ENCODE data around the gene HSD3B7.

Gene HSD3B7

DNA sequence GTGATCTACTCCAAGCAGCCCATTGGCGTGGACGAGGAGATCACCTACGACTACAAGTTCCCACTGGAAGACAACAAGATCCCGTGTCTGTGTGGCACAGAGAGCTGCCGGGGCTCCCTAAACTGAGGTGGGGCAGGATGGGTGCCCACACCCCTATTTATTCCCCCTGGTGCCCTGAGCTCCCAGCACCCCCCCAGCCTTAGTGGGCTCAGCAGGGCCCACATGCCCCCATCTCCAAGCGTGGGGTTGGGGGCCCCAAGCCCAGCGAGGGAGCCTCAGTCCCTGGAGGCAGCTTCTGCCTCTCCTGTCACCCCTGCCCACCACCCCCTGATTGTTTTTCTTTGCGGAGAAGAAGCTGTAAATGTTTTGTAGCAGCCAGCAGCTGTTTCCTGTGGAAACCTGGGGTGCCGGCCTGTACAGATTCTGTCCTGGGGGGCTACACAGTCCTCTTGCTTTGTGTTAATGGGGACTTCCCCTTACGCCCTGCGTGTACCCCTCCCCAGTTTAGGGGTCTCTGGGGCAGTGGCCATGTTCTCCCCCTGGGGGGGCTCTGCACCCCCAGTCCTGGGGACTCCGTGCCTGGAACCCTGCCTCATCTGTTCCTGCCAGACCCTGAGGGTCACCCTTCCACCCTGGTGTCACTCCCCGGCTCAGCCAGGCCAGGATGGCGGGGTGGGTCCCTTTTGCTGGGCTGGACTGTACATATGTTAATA, 953 bp upstream of the HSD3B7 start:
- no peak for DNase-seq

GRCh38 chr16:30985401-30986128, 558 bp downstream of the HSD3B7 start:
- no peak for DNase-seq

- DNase-seq, result no peak
Observed at GRCh38 chr16:30986129-30986991, 1.4 kb downstream of the HSD3B7 start.

GRCh38 chr16:30987581-30988190, 2.7 kb downstream of the HSD3B7 start:
- no peak for DNase-seq

- DNase-seq, result no peak
Observed at GRCh38 chr16:30989469-30990047, 4.6 kb downstream of the HSD3B7 start.

DNA sequence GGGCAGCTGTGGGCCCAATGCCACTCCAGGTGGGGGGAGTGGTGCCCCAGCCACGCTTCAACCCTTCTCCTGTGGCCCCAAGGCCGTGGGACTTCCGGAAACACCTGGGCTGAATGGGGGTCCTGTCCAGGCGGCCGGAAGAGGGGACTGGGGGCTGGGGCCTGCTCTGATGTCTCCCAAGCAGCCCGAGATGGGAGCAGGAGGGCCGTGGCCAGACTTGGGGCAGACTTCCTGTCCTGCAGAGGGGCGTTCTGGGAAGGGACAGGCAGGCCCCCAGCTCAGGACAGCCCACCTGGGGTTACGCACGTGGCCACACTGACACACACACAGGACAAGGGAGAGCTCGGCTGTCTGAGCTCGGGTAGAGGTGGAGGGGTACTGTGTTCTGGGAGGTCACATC, 5.1 kb downstream of the HSD3B7 start:
- no peak for DNase-seq

GRCh38 chr16:30991052-30991451, 6.0 kb downstream of the HSD3B7 start:
- no peak for DNase-seq

DNA sequence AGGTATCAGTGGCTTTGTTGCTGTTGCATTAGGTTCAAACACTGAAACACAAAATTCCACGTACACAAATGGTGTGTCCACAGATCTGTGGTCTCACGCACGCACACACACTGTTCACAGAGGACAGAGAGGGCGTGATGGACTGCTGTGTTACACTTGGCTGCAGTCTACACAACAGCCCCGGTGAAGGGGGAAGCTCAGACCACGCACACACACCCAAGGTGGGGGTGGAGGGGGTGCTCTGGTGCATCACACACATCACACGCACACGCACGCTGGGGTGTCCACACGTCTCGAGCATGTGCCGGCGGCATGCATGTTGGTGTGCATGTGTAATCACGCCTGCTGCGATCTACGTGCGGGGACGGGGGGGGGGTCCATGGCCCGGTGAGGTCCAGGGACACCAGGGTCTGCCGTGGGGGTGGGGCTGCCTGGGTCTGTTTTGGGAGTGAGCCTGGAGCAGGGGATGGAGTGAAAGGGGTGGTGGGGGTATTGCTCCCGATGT, 7.3 kb downstream of the HSD3B7 start:
- no peak for DNase-seq

GRCh38 chr16:30992931-30993816, 8.2 kb downstream of the HSD3B7 start:
- no peak for DNase-seq

- no peak for DNase-seq
Observed at GRCh38 chr16:30995927-30996323, 10.9 kb downstream of the HSD3B7 start.

DNA sequence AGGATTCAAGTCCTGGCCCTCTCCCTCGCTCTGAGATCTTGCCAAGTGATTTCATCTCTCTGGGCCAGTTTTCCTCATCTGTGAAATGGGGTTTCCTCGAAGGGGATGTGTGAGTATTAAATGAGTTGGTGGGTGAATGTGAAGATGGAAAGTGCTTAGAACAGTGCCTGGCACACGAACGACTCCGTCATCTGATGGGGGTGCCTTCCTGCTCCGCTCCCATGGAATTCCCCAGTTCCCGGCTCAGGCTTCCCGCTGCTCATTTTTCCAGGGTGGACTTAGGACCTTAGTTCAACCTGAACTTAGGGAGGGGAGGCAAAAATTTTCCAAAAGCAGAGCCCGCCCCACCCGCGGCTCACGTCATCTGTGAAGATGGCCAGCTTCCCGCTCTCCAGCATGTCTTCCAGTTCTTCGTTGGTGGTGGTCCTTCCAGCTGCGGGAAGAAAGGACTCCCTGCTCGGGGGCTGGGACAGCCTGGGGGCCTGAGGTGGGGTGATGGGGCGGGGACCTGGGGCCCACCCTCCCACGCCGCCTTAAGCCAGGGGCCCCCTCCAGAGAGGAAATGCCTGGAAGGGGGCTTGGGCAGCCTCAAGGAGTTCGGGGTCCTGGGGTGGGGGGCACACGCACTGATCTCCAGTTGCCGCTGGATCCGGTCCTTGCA, 11.4 kb downstream of the HSD3B7 start:
- DNase-seq, result no peak

DNA sequence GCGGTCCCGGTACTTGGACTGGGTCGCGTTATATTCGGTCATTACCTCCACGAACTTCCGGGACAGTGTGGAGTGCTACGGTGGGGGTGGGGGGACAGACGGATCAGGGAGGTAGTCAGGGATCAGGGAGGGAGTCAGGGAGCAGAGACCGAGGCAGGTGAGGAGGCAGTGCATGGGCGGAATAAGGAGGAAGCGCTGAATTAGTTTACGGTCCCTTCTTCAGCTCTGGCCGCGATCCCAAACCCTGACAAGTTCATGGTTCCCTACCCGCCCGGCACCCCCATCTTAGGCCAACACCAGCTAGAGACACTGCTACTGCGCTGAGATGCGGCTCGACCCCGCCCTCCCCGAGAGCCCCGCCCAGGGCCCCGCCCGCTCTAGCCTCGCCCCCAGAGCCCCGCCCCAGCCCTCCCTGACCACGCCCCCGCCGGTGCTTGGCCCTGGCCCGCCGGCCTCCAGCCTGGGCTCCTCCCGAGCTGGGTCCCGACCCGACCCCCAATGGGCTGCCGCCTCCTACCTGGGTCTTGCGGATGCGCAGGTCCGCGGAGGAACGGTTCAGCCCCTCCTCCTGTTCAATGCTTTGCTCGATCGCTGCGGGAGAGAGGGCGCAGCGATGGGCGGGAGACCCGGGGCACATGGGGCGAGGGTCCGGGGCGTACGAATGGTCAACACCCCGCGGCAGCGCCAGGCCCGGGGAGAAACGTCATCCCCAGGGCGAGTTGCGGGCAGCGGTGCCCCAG, 12.1 kb downstream of the HSD3B7 start:
- DNase-seq, result peak; percentile 91

GRCh38 chr16:30997725-30998711, 13.0 kb downstream of the HSD3B7 start:
- no peak for DNase-seq

GRCh38 chr16:30998852-30999761, 14.1 kb downstream of the HSD3B7 start:
- no peak for DNase-seq

DNA sequence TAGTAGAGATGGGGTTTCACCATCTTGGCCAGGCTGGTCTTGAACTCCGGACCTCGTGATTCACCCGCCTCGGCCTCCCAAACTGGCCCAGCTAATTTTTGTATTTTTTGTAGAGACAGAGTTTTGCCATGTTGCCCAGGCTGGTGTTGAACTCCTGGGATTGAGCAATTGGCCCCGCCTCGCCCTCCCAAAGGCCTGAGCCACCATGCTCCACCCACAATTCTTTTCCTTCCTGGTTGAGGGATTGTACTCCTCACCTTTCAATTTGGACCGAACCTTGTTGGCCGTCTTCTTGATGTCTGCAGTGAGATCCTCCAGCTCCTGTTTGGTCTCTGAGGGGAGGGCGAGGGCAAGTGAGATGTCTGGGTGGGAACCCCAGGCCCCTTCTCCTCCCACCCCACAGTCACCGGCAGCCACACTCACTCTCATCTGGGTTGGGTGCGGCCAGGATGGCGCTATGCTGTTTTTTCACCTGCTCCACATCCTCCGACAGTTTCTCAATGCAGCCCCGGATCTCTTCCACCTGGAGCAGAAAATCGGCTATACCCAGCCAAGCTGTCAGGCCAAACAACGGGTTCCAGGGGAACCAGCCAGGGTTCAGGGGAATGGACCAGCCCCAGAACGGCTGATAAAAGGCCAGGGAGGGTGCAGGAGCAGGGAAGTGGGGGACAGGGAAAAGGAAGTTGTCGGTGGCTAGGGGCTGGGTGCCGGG, 15.8 kb downstream of the HSD3B7 start:
- DNase-seq, result no peak

DNA sequence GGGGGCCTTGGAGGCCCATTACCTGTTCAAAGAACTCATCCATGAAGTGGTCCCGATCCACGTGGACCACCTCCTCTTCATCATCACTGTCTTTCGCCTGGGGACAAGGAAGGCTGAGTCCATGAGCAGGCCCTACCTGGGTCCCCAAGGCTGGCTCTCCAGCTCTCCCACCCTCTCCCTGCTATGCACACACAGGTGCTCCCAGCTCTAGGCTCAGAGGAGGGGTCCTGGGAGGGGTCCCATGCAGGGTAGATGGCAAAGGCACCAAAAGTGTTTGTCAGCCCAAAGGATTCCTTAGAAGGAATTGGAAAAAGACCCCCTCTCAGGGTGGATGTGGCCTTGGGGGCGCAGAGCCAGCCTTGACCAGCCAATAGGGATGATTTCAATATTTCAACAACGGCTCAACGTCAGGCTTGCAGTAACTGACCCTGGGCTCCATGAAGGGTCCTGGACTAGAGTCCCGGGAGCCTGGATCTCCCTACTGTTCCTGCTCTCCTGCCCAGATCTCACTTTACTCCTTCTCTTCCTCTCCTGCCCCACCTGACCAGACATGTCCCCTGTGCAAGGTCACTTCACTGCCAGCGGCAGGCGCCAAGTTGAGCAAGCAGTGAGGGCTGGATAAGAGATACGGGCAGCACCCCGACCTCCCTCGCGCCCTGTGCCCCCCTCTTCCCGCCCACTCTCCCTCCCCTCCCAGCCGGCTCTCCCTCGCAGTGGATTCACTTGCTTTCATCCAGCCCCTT, 16.7 kb downstream of the HSD3B7 start:
- no peak for DNase-seq
